Gastroesophageal sphincter (tissue), 3 donors: ENCODE results near the gene RALGPS2.

Source experiments
- POLR2AphosphoS5 ChIP-seq: sonication (generic); formaldehyde crosslinking; IDR thresholded peaks from one replicate; pipeline ENCODE4 v1.6.1; 2017; ENCODE audit warnings: antibody characterized with exemption
- TF ChIP-seq, protein P1 (sequence below), 4 experiments: fragments of 200-600 bp in 2 of 4; fragments of 450-650 bp in 2 of 4; sonication (generic) in 1 of 4; IDR thresholded peaks; one replicate each; pipeline ENCODE4 v1.5.1; 2017 to 2019; ENCODE audit warnings: antibody characterized with exemption in 4 of 4, mild to moderate bottlenecking in 2 of 4, moderate library complexity in 2 of 4

DNA sequence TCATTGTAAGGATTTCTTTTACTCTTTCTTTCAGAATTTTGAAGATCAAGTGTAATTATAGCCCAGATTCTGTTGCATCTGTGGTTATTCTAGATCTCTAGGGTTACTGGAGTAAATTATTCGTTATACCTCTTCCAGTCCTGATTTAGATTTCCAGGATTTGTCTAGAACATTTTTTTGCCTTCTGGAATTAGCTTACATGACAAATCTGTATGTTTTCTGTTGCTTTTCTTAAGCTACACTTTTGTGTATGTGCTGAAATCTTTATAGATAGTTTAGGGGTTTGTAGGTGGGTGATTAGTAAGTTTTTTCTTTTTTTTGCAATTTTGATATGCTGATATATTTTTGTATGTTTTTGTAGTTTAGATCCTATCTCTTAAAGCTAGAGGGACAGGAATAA lies 13.7 kb downstream of the RALGPS2 start:
- TF ChIP-seq POLR2AphosphoS5, result no peak
- TF ChIP-seq, protein P1, sequence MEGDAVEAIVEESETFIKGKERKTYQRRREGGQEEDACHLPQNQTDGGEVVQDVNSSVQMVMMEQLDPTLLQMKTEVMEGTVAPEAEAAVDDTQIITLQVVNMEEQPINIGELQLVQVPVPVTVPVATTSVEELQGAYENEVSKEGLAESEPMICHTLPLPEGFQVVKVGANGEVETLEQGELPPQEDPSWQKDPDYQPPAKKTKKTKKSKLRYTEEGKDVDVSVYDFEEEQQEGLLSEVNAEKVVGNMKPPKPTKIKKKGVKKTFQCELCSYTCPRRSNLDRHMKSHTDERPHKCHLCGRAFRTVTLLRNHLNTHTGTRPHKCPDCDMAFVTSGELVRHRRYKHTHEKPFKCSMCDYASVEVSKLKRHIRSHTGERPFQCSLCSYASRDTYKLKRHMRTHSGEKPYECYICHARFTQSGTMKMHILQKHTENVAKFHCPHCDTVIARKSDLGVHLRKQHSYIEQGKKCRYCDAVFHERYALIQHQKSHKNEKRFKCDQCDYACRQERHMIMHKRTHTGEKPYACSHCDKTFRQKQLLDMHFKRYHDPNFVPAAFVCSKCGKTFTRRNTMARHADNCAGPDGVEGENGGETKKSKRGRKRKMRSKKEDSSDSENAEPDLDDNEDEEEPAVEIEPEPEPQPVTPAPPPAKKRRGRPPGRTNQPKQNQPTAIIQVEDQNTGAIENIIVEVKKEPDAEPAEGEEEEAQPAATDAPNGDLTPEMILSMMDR (IDR thresholded peaks at IDR 0.05), result no peak
